GM11168 (cell line): ENCODE data around the gene MCF2.
"Not testable (repeated sequence)": the region's sequence is repeated elsewhere in the genome, so short reads cannot be mapped to it uniquely, and the experiment has no call there.

Source experiments
- in situ Hi-C: fragments of 300-500 bp; cut with MboI; formaldehyde crosslinking; loops from one replicate; pipeline ENCODE4 v1.12.0; 2022; ENCODE audit warnings: low sequenced_read_pairs; ENCODE audit not compliant: unreplicated experiment

The MCF2 gene, protein sequence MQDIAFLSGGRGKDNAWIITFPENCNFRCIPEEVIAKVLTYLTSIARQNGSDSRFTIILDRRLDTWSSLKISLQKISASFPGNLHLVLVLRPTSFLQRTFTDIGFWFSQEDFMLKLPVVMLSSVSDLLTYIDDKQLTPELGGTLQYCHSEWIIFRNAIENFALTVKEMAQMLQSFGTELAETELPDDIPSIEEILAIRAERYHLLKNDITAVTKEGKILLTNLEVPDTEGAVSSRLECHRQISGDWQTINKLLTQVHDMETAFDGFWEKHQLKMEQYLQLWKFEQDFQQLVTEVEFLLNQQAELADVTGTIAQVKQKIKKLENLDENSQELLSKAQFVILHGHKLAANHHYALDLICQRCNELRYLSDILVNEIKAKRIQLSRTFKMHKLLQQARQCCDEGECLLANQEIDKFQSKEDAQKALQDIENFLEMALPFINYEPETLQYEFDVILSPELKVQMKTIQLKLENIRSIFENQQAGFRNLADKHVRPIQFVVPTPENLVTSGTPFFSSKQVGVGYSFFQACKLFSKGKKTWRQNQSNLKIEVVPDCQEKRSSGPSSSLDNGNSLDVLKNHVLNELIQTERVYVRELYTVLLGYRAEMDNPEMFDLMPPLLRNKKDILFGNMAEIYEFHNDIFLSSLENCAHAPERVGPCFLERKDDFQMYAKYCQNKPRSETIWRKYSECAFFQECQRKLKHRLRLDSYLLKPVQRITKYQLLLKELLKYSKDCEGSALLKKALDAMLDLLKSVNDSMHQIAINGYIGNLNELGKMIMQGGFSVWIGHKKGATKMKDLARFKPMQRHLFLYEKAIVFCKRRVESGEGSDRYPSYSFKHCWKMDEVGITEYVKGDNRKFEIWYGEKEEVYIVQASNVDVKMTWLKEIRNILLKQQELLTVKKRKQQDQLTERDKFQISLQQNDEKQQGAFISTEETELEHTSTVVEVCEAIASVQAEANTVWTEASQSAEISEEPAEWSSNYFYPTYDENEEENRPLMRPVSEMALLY

DNA sequence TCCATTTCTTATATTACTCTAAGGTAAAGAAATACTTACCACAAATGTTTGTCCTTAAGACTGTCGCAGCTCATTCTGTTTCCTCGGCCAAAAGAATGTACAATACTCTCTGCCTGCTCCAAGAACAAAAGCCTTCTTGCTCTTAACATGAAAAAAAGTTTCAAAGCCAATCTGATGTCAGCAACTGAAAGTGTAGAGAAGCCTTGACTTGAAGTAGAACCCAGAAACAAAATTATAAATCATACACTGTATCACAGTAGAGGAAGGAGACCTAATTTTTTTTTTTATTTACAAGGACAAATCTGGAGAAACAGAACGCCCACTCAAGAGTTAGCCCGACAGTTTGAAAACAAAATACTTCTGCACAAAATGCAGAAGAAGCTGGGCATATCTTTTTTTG is at the start of gene MCF2:
MCF2 (minus strand) TSS at position 101 of the 400 bp plus-strand sequence. CDS start 56,423 bp downstream, outside the sequence.
- in situ Hi-C loops, result no loop called here

DNA sequence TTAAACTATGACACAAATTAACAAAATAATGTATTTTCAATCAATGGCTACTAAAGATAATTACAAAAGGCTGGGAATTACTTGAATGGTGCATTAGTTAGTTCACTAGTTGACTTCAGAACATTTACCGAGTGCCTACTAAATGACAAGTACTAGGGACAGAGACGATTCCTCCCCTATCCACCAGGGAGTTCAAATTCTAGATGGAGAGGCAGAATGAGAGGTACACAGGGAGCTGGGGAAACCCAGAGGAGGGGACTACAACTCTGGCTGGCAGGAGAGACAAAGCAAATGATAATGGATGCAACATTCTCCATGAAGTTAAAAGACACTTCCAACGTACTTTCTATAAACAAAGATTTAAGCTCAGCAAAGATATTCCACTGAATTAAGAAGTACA is 43.1 kb upstream of the MCF2 start:
- in situ Hi-C loops, result no loop called here

DNA sequence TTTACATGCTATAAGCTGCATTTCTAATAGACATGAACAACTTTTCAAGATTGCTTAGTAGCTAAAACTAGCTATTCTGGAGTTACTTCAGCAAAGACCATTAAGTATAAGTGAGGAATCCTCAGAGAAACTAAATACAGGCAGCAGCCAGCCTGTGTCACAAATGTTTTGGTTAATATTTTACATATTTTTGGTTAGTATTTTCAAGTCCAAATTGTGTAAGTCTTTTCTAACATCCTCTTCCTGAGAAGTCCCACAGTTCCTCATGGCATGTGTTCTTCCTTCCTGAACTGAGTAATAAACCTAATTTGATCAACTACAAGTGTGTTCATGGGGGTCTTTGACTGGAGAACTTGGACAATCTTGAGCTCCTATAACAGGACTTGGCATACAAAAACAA is 42.4 kb upstream of the MCF2 start:
- in situ Hi-C loops, result no loop called here

DNA sequence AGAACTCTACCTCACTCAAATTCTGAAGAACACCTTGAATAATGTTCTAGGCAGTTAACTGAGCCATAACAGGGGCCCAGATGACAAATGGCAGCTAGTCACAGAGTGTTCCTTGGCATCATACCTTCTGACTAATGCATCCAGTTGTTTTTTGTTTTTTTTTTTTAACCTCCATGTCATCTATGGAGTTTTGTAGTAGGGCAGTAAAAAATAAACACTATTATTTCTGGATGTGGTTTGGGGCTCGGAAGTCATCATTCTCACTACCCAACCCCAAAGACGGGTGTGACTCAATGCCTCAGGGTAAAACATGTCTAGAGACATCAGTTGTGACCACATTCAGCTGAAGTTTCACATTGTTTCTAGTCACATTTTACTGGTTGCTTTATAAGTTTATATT is 31.2 kb upstream of the MCF2 start:
- in situ Hi-C loops, result no loop called here

DNA sequence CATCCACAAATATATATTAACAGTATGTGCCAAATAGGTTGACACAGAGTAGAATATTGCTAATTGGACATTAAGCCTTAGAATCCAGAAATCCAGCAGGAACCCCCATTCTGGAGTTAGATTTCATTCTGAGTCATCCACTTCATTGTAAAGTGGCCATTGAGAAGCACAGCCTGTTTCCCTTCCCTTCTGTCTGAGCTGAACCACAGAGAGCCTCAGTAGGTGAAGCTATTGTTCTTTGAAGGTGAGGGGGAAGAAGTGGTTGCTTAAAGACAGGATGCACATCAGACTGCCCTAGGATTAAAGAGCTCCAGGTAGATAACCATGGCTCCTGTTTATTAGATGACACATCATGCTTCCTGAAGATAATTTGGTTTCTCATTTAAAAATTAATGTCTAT is 30.6 kb upstream of the MCF2 start:
- in situ Hi-C loops, result no loop called here

DNA sequence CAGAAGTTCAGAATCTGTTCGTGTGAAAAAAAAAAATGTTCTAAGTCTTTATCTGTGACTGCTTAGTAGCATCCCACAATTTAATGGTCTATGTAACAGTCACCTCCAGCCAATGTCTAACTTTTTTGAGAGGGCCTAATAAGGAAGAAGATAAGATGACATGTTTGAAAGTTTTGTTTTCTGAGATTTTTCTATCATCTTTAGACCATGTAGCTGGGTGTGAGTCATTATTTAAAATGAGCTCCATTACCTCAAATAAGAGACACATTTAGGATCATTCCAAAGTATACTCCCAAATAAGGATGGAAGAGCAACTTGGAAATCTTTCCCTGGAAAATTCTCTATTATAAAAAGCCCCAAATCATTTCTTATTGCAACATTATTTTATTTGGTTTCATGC is 28.2 kb upstream of the MCF2 start:
- in situ Hi-C loops, result no loop called here

DNA sequence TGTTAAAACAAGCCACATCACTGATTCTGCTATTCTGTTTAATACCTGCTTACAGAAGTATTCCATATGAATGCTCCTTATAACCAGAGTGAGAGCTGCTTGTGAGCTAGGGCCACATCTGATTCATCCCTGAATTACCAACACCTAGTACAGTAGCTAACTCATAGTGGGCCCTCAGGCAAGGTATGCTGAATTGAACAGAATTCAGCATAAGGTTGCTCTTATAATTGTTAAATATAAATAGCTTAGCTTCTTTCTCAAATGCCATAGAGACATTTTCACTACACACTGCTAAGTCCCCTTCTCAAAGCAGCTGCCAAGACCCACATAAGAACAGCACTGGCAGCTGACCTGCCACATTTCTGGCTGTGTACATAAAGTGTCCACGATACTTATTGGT is 27.0 kb upstream of the MCF2 start:
- in situ Hi-C loops, result no loop called here

DNA sequence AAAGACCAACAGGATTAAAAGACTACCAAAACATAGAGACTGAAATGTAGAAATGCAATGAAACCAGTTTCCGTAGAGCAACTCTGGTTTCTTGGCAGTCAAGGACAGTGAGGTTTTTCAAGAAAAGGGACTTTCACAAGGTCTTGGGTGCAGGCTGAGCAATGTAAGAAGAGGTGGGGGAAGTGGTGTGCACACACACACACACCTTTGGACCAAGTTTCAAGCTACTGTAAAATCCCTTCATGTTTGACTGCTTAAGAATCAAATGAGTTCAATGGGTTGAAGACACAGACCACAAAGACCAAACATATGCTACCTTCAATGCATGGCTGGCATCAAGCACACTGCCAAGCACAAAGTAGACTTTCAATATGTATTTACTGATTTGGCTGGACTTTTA is 17.8 kb upstream of the MCF2 start:
- in situ Hi-C loops, result no loop called here

DNA sequence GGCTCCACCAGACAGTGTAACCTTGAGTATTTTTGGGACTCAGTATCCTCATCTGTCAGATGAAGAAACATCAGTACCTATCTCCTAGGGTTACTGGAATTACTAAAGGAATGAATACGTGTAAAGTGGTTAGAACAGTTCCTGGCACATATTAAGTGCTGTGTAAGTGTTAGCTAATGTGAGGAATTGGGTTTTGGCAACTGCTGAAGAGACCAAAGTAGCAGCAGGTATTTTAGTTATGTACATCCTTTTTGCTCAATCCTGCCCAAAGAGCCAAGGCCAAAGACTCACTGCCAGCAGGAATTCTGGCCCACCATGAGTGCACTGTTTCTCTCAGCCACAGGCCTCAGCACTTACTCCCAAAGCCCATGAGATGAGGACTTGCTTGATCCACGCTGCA is 16.7 kb upstream of the MCF2 start:
- in situ Hi-C loops, result no loop called here

DNA sequence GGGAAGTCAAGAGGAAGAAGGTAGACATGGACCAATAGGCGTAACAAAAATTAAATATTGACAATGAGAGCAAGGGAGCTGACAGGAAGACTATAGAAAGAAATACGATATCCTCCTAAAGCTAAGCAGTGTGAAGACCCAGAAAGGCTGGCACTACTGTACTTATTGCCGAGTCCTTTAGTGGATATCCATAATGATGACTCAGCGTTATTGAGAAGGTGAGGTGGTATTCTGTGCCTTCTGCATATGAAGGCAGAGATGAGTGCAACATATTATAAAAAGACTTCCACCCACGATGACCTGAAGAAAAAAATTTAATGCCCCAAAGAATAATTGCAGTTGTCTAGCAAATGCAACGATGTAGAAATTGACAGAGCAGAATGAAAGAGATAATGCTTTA is 13.0 kb upstream of the MCF2 start:
- in situ Hi-C loops, result no loop called here

DNA sequence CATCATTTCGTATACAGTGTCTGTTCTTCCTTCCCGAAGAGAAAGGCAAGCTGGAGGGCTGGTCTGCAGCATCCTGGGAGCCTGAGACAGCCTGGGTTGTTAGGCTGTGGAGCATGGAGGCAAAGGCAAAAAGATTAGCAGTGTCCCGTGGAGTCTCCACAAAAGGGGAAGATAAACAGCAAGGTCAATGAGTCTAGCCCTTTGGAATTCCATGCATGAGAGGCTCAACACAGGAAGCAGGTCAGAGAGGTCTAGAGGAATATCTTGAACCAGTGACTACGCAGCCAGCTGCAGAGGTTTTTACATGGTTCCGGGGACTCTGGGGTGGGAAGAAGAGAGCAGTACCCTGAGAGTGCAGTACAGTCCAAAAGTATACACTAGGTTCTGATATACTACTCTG is 12.2 kb upstream of the MCF2 start:
- in situ Hi-C loops, result no loop called here

DNA sequence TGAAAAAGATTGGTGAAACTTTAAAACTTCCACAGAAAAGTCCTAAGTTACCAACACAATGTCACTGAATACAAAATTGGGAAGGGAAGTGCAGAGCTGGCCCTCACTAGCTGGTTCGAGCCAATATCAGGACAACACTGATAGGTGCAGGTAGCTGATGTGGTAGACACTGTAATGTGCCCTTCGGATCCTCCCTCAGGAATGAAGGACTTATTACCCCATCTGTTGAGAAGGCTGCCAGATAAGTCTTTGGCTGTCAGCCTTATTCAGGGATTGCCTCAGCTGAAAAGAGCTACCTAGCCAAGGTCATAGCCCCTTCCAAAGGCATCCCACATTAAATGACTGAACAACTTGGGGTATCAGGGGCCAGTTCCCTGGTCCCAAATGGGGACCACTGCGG is 5.3 kb downstream of the MCF2 start:
- in situ Hi-C loops, result no loop called here

DNA sequence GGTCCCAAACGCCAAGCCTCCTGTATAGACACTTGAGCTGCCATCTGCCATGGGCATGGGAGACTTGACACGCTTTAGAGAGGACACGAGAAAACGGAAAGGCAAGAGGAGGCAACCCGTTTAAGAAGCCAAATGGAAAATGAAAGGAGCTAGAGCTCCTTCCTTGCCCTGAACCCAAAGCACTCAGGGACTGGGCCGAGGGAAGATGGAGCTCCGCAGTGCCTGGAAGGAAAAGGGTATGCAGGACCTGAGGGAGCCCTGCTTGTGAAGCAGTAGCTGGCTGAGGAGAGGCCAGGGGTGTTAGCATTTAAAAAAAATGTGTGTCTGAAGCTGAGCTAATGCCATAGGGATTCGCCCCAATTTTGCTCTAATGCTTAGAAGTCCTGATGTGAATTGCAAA is 15.1 kb downstream of the MCF2 start:
- in situ Hi-C loops, result no loop called here

DNA sequence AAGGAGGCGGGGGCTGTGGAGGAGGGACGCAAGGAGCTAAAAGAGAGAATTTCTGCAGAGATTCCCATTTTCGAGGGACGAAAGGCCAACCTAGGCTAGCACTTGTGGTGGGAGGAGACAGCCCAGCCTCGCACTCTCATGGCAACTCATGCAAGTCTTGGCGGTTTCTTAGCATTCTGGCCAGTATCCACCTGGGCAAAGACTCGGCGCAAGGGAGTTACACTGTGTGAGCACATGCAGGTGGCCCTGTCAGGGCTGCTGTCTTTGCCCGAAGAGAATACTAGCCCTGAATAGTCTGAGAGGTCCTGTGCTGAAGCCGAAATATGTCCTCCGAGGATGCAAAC is 15.5 kb downstream of the MCF2 start:
- in situ Hi-C loops, result no loop called here

DNA sequence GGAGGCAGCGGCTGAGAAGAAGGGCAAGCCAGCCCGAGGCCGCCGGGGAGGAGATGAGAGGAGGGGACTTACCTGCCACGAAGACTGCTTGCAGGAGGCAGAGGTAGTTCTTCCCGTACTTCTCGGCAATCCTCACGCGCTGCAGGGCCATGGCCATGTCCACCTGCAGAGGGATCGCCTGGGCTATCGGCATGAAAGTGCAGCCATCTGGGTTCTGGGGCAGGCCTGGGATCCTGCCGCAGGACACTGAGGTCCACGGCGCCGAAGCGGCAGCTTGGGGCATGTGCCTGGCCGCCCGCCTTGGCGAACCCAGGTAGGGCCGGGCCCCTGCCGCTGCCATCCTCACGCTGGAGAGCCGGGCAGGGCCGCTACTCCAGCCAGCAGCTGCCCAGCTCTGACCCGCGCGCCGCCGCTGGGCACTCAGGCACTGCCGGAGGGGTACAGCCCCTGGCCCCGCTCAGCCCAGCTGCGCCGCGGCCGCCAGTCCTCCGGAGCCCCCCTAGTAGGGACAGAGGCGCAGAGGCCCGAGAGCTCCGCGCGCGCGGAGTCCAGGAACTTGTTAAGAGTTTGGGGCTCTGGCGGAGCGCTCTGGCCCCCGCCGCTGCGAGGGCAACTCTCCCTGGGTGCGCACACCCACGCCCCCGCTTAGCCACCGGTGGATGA is 16.0 kb downstream of the MCF2 start:
- in situ Hi-C loops, result no loop called here

DNA sequence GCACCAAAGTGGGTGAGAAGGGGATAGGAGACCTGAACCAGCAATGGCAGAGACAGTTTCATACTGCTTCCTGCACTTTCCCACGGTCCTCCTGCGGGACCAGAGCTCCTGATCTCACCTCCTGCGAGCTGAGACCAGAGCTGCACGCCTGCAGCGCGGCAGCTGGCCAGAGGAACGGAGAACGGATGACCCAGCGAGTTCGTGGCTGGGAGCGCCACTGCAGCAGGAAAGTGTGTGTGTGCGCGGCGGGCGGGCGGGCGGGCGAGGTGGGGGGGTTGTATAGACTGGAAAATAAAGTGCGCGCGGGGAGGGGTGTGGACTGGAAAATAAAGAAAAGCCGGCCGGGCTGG is 16.5 kb downstream of the MCF2 start:
- in situ Hi-C loops, result no loop called here

DNA sequence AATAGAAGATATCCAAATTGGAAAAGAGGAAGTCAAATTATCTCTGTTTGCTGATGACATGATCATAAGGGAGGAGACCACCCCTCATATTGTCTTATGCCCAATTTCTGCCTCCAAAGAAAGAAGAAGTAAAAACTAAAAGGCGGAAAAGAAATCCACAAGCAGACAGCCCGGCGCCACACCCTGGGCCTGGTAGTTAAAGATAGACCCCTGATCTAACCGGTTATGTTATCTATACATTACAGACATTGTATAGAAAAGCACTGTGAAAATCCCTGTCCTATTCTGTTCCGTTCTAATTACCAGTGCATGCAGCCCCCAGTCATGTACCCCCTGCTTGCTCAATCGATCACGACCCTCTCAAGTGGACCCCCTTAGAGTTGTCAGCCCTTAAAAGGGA is 22.8 kb downstream of the MCF2 start:
- in situ Hi-C loops, result not testable (repeated sequence)

DNA sequence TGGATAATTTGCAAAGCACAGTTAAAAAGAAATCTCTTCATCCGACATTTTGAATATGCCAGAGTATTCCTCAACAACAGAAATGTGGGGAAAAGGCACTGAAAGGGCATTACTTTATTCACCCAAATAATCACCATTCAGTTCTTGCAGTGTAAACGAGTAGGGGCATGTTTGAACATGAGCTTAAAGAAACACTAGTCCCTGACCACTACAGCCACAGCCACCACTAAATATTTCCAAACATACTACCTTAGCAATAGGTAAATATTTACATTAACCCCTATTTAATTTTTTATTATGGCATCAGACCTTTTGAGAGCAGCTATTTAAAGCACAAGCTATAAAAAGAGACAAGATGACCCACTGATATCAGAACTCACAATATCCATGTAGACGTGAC is 27.6 kb downstream of the MCF2 start:
- in situ Hi-C loops, result no loop called here

DNA sequence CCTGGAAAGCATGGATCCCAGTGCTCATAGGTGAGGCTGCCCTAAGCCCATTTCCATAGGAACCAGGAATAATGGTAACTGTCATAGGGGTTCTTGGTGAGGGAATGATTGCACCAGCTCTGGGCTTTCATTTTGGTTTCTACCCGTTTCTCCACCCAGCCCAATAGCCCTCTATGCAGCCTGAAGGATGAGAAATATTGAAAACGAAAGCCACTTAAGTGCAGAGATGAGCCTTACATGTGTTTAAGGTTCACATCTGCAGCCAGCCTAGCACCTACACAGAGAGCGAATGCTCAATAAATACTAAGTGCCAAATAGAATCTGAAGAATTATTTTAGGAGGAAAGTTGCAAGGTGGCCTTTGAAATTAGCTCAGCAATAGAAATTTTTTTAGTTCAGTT is 60.4 kb downstream of the MCF2 start:
- in situ Hi-C loops, result no loop called here

DNA sequence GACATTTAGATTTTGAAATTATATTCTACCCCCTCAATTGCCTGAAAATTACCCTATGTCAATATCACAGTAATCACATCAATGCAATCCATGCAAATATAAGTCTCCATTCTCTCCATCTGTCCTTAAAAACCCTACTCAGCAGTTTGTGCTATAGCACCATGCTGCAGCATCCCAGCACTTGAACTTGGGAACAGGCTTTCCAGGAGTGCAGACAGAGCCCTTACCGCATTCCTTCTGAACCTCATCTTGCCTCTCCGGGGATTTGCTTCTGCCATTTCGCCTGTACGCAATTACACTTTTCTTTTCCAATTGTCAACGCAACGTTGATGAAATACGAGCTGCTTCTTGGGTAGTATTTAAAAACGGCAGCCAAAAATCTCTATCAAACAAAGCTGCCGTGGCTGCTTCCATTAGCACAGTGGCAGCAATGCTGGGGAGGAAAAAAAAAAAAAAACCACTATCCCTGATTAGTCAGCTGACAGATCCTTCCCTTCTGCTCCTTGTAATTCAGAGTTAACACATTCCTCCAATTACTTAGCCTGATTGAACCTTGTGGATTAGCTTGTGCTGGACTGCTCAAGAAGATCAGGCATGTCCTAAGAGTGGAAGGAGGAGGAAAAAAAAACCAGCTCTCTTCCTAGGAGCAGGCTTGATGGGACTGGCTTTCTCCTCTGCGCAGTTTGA is 65.6 kb downstream of the MCF2 start:
- in situ Hi-C loops, result no loop called here
